ENCODE results near the gene SBF1.
"Not testable (repeated sequence)": the region's sequence is repeated elsewhere in the genome, so short reads cannot be mapped to it uniquely, and the experiment has no call there.

The SBF1 gene

GRCh38 chr22:50422961-50423815, 51.6 kb downstream of the SBF1 start:
- DNase-seq, result no peak

DNA sequence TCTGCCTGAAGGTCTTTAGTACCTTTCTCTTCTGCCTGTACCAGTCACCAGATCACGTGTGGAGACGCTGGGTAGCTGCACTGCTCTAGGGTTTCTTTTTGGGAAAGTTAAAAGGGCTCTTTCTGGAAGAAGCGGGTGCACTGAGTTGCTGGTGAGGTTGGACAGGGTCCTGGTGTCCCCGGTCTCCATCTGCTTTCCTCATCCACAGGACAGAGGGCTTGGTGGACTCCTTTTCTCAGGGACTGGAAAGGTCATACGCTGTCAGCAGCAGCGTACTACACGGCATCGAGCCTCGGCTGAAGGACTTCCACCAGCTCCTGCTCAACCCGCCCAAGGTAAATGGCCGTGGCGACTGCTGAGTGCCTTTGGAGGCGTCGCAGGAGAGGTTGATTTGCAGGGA, 52.8 kb downstream of the SBF1 start:
- no peak for DNase-seq

- no peak for DNase-seq
Observed at GRCh38 chr22:50420581-50420980, 54.3 kb downstream of the SBF1 start.

GRCh38 chr22:50420015-50420414, 54.8 kb downstream of the SBF1 start:
- DNase-seq, result no peak

DNA sequence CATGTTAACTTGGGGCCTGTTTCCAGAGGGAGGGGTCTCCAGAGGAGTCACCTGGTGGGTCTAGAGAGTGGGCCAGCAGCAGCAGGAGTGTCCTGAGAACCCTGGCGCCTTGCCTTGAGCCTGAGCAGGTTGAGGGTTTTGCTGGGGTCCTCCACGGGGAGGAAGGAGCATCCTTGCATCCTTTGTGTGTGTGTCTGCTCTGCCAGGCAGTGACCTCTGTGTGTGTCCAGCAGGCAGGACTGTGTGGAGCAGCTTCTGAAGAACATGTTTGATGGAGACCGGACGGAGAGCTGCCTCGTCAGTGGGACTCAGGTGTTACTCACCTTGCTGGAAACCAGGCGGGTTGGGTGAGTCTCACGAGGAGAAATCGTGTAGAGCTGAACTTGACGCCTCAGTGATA, 55.7 kb downstream of the SBF1 start:
- no peak for DNase-seq

GRCh38 chr22:50418624-50419023, 56.2 kb downstream of the SBF1 start:
- no peak for DNase-seq

GRCh38 chr22:50417411-50418210, 57.2 kb downstream of the SBF1 start:
- DNase-seq, result no peak

GRCh38 chr22:50416996-50417395, 57.8 kb downstream of the SBF1 start:
- DNase-seq, result no peak

DNA sequence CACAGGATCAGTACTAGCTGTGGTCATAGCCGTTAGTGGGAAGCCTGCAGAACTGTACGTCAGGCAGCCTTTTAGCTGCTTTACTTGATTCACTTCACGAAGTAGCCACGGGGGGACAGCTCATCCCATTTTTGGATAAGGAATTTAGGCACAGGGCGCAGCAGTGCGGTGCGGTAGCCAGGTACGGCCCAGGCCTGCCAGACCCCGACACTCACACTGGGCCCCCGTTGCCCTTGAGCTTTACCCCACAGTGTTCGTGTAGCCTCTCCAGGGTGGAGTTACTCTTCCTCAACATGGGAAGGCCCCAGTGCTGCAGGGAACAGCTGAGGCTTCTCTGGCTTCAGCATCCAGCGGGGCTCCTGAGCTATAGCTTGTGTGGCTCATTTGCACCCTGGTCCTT, 59.4 kb downstream of the SBF1 start:
- no peak for DNase-seq

DNA sequence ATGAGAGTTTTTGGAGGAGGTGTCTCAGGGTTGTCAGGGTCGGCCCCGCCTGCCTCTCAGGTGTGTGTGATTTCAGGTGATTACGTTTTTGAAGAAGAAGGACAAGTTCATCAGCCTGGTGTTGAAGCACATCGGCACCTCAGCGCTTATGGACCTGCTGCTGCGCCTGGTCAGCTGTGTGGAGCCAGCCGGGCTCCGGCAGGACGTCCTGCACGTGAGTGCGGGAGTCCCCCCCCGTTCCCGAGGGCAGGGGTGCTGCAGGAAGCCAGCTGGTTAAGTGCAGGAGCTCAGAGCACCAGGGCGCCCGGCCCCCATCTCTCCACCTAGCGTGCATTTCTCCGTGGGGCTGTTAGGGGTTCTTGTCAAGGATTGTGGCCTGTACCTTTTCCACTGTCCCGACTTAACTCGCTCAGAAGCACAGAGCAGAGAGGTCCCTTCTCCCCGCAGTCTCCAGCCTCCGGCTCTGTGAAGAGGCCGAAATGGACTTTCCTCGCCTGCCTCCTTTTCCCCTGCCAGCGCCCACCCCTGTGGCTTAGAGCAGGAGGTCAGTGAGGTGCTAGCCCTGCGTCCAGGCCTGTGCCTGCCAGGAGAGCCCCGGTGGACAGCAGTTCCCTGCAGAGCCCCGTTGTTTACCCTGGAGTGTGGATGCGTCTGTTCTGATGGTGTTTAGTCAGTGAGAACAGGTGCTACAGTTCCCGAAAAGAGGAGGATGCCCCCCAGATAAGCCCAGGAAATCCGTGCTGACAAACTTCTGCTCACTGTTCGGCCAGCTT, 60.2 kb downstream of the SBF1 start:
- DNase-seq, result no peak

- not testable (repeated sequence) for DNase-seq
Observed at GRCh38 chr22:50408954-50409353, 65.9 kb downstream of the SBF1 start.

- DNase-seq, result no peak
Observed at GRCh38 chr22:50408311-50408710, 66.5 kb downstream of the SBF1 start.

DNA sequence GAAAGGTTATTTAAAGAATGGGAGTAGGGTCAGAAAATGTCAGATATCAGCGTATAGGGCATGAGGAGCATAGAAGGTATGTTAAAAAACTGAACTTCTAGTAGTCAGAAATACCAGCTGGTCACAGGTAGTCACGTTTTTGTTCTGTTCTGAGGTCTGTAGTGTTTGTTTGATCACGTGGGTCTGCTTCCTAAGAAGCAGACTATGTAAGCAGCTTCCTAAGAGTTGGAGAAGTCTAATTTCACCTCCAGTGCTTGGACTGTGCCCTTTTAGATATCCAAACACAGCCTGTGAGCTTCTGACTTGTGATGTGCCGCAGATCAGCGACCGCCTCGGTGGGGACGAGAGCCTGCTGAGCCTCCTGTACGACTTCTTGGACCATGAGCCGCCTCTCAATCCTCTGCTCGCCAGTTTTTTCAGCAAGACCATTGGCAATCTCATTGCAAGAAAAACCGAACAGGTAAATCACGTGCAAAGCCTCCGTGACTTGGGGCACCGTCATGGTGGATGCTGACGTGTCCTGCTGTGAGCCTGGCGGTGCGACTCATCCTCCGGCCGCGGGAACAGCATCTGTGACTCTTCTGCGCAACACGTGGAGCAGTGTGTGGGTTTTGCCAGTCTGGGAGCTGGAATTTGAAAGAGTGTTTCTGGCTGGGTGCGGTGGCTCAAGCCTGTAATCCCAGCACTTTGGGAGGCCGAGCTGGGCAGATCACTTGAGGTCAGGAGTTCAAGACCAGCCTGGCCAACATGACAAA, 68.2 kb downstream of the SBF1 start:
- DNase-seq, result no peak

DNA sequence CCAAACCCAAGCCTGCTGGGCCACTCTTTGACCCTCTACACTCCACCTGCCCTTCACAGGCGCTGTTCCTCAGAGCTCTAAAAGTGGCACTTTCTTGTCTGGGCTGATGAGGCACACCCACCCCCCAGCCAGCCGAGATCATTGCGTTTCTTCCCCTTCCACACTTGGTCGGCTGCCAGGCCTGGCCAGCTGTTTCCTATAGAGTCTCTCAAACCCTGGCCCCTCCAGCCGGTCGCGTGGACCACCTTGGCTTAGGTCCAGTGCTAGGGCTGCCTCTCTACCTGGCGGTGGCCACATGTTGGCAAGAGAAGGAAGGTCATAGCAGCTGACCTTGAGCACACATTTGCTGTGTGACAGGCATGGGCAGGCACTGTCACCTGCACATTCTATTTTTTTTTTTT, 71.1 kb downstream of the SBF1 start:
- peak in 1 of 2 experiments; percentile 31 for DNase-seq

GRCh38 chr22:50401907-50402306, 72.9 kb downstream of the SBF1 start:
- DNase-seq, result no peak

DNA sequence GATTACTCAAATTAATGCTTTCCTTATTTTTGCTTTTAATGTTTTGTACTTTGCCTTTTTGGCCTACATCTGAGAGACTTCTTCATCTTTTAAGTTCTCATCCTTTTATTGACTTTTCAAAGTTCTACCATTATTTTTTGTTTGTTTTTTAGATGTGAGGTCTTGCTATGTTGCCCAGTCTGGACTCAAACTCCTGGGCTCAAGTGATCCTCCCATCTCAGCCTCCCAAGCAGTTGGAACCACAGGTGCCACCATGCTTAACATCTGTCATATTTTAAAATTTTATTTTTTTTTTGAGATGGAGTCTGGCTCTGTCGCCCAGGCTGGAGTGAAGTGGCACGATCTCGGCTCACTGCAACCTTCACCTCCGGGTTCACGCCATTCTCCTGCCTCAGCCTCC, 73.9 kb downstream of the SBF1 start:
- DNase-seq, result no peak

GRCh38 chr22:50400406-50400805, 74.4 kb downstream of the SBF1 start:
- DNase-seq, result no peak

GRCh38 chr22:50399751-50400331, 75.0 kb downstream of the SBF1 start:
- peak in 1 of 2 experiments; percentile 6 for DNase-seq

- DNase-seq, result no peak
Observed at GRCh38 chr22:50398831-50399648, 75.8 kb downstream of the SBF1 start.

DNA sequence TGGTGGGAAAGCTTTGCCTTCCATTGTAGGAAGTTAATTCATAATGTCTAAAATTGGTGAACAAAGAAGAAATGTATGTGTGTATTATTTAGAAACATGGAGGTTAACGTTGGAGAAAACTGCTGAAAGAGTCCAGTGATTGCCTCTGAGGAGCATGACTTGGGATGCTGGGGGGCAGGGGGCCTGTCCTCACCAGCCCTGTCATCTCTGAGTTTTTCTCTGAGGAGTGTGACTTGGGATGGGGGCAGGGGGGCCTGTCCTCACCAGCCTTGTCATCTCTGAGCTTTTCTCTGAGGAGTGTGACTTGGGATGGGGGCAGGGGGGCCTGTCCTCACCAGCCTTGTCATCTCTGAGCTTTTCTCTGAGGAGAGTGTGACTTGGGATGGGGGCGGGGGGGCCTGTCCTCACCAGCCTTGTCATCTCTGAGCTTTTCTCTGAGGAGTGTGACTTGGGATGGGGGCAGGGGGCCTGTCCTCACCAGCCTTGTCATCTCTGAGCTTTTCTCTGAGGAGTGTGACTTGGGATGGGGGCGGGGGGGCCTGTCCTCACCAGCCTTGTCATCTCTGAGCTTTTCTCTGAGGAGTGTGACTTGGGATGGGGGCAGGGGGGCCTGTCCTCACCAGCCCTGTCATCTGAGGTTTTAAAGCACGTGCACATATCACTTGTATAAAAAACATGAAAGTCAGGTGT, 77.3 kb downstream of the SBF1 start:
- not testable (repeated sequence) for DNase-seq
